Endothelial cell of umbilical vein (primary cell): ENCODE data around the gene ZSCAN12. TPM values are rescaled to one million over a fixed set of nuclear protein-coding genes. Genes with fewer than 3 reads are reported as not detected.

Source experiments
- BruUV-seq: library from RNA; stranded (reverse); fragments of 400-500 nt; replicated peaks from 2 replicates; lab custom pipeline; 2021; lab: Mats Ljungman, UMichigan
- CTCF ChIA-PET: fragments of 300-600, 350-600 bp; sonication (Branson Sonifier 250); formaldehyde crosslinking; loops from one replicate; lab custom pipeline; 2021; ENCODE audit warnings: antibody characterized with exemption, inconsistent platforms; lab: Charles Lee
- POLR2A ChIA-PET: fragments of 300-600, 350-600 bp; sonication (Branson Sonifier 250); formaldehyde crosslinking; loops from one replicate; lab custom pipeline; 2021; ENCODE audit warnings: antibody characterized with exemption, inconsistent platforms; lab: Charles Lee
- DNase-seq: peaks from one replicate; pipeline ENCODE4 v3.0.0-alpha.2; 2011; ENCODE audit warnings: low read depth, low spot score
- FAIRE-seq: peaks from 2 replicates; lab custom pipeline; 2011; peaks lifted over from hg19 to GRCh38; lab: Jason Lieb, UNC
- H2AFZ ChIP-seq: 2 replicates; pipeline ENCODE4 v1.6.0; 2012; ENCODE audit warnings: low read depth, low read length, control low read depth, inconsistent platforms
- H3K27ac ChIP-seq: 2 replicates; pipeline ENCODE4 v1.5.1; 2011; ENCODE audit warnings: low read depth, mild to moderate bottlenecking, control low read depth, low read length, moderate library complexity; ENCODE audit not compliant: insufficient read depth
- H3K27me3 ChIP-seq, 2 experiments: 2 replicates each; pipeline versions ENCODE4 v1.6.0 to v1.6.1; 2011; ENCODE audit warnings: low read length in 2 of 2, mixed read lengths in 1 of 2; ENCODE audit not compliant: control insufficient read depth in 2 of 2, insufficient read depth in 2 of 2
- H3K36me3 ChIP-seq, 2 experiments: 2 replicates in 1 of 2; 3 replicates in 1 of 2; pipeline ENCODE4 v1.5.1; 2011; ENCODE audit warnings: low read length in 2 of 2, mild to moderate bottlenecking in 1 of 2, moderate library complexity in 1 of 2; ENCODE audit not compliant: control insufficient read depth in 2 of 2, insufficient read depth in 2 of 2; ENCODE audit errors: extremely low read depth in 1 of 2
- H3K4me1 ChIP-seq: 3 replicates; pipeline ENCODE4 v1.5.1; 2011; ENCODE audit warnings: mild to moderate bottlenecking, low read length; ENCODE audit not compliant: control insufficient read depth, insufficient read depth; ENCODE audit errors: extremely low read depth
- H3K4me2 ChIP-seq: 2 replicates; pipeline ENCODE4 v1.6.1; 2011; ENCODE audit warnings: low read length, control low read depth, mixed read lengths; ENCODE audit not compliant: insufficient read depth
- H3K4me3 ChIP-seq, 3 experiments: fragments of 200-600 bp in 1 of 3; sonication (generic), shearing (Covaris generic) in 1 of 3; replicated peaks in 1 of 3; 2 replicates each; pipeline ENCODE4 v1.5.1; 2011 to 2016; ENCODE audit warnings: control low read depth in 3 of 3, low read length in 3 of 3, mild to moderate bottlenecking in 2 of 3, inconsistent platforms in 1 of 3, low read depth in 1 of 3, moderate library complexity in 1 of 3; ENCODE audit not compliant: insufficient read depth in 1 of 3
- H3K79me2 ChIP-seq: 2 replicates; pipeline ENCODE4 v1.6.0; 2012; ENCODE audit warnings: low read length, inconsistent platforms; ENCODE audit not compliant: control insufficient read depth, insufficient read depth
- H3K9ac ChIP-seq: replicated peaks from 2 replicates; pipeline ENCODE3; 2011; ENCODE audit warnings: low read length, control low read depth; ENCODE audit not compliant: insufficient read depth; ENCODE audit errors: extremely low read depth
- H3K9me1 ChIP-seq: replicated peaks from 3 replicates; pipeline ENCODE4 v1.6.0; 2011; ENCODE audit warnings: mild to moderate bottlenecking, low read length; ENCODE audit not compliant: control insufficient read depth, insufficient read depth; ENCODE audit errors: extremely low read depth
- H3K9me3 ChIP-seq: replicated peaks from 2 replicates; pipeline ENCODE4 v1.5.1; 2012; ENCODE audit warnings: low read length, inconsistent platforms; ENCODE audit not compliant: control insufficient read depth, insufficient read depth
- H4K20me1 ChIP-seq: replicated peaks from 2 replicates; pipeline ENCODE3; 2011; ENCODE audit warnings: mild to moderate bottlenecking, low read length; ENCODE audit not compliant: control insufficient read depth, insufficient read depth; ENCODE audit errors: extremely low read depth
- EZH2 ChIP-seq: IDR thresholded peaks from 2 replicates; pipeline ENCODE4 v1.6.1; 2012; ENCODE audit warnings: borderline replicate concordance, low read depth, mild to moderate bottlenecking, moderate library complexity, low read length, inconsistent platforms; ENCODE audit not compliant: severe bottlenecking
- FOS ChIP-seq: IDR thresholded peaks from 2 replicates; pipeline ENCODE4 v1.6.1; 2011; ENCODE audit warnings: mild to moderate bottlenecking, low read length, moderate library complexity, borderline replicate concordance; ENCODE audit not compliant: insufficient read depth
- GATA2 ChIP-seq: IDR thresholded peaks from 2 replicates; pipeline ENCODE4 v1.7.0; 2011; ENCODE audit warnings: low read depth, mild to moderate bottlenecking, moderate library complexity, mixed read lengths, low read length; ENCODE audit not compliant: insufficient read length, insufficient read depth
- JUN ChIP-seq: IDR thresholded peaks from 2 replicates; pipeline ENCODE4 v1.6.1; 2011; ENCODE audit warnings: borderline replicate concordance, low read depth; ENCODE audit not compliant: insufficient read length, insufficient read depth
- MYC ChIP-seq: IDR thresholded peaks from one replicate; pipeline ENCODE4 v1.6.1; 2011; ENCODE audit warnings: mild to moderate bottlenecking, low read depth, low read length
- POLR2A ChIP-seq: IDR thresholded peaks from 2 replicates; pipeline ENCODE4 v1.6.1; 2012; ENCODE audit warnings: low read depth, mild to moderate bottlenecking, control low read depth, low read length
- POLR2AphosphoS5 ChIP-seq: IDR thresholded peaks from 2 replicates; pipeline ENCODE4 v1.6.1; 2012; ENCODE audit warnings: low read depth, mild to moderate bottlenecking, control low read depth, low read length, moderate library complexity; ENCODE audit not compliant: insufficient read depth
- dilution Hi-C: fragments of 300-500 bp; cut with MboI; formaldehyde crosslinking; loops from one replicate; pipeline ENCODE4 v1.15.0; 2019; ENCODE audit warnings: low sequenced_read_pairs; ENCODE audit not compliant: extremely low pct_ligation_motif_present
- intact Hi-C: fragments of 100-400 bp; cut with micrococcal nuclease; formaldehyde crosslinking; loops from one replicate; pipeline ENCODE4 v1.10.0; 2022
- polyA plus RNA-seq, 4 experiments: library from polyadenylated mRNA; depleted of rRNA in 3 of 4; stranded (reverse) in 3 of 4; unstranded in 1 of 4; fragments of >200 nt; gene quantifications; 2 replicates each; pipeline versions ENCODE4 v1.2.1 to v1.2.3, GENCODE V29; 2011 to 2012; ENCODE audit warnings: missing spikeins in 1 of 4
- total RNA-seq: library from RNA; stranded (reverse); gene quantifications from 2 replicates; pipeline ENCODE4 v1.2.3, GENCODE V29; 2021
- TF ChIP-seq, protein P1 (sequence below): IDR thresholded peaks from 2 replicates; pipeline ENCODE4 v1.6.1; 2011; ENCODE audit not compliant: insufficient read depth, insufficient read length
- TF ChIP-seq, protein P2 (sequence below), 2 donors: IDR thresholded peaks; 1 replicate in 1 of 2; 2 replicates in 1 of 2; pipeline ENCODE4 v1.5.1; 2011; ENCODE audit warnings: low read length in 2 of 2, mild to moderate bottlenecking in 2 of 2, moderate library complexity in 2 of 2, control low read depth in 1 of 2, inconsistent platforms in 1 of 2, low read depth in 1 of 2; ENCODE audit not compliant: insufficient read depth in 1 of 2; ENCODE audit errors: extremely low read depth in 1 of 2

ZSCAN12 gene
- total and polyA plus RNA-seq, 2 donors (not counting 3 experiments of a cell fraction or from before 2014, with no cell fraction given) = 1.3 to 4.4 TPM

DNA sequence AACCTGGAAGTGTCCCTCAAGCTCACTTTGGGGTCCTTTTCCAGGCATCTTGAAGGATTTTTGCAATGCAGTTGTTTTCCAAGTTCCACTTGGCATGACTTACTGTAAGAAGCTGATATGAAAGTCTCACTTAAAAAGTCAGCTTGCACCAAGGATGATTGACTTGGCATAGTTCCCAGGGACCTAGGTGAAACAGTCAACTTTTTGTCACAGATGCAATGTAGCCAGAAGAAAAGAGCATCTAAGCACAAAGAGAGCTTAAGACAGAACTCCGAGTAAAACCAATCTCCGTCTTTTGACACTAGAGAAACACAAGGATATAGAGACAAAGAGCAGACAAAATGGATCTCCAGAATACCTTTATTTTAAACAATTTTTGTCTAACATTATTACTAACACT is 2.6 kb upstream of the ZSCAN12 start:
- Histone ChIP-seq H3K27ac (no peak overlapping the region), H3K4me1 (peaks cover 16% of the 10 kb centered on the region), H3K36me3 (no peaks in the 10 kb centered on the region), H3K9me3 (no peaks in the 10 kb centered on the region), H3K79me2 (peaks cover 10% of the 10 kb centered on the region), H3K4me3 (no peak overlapping the region), H3K27me3 (peaks cover 9 to 27% of the 10 kb centered on the region in 2 experiments), H3K9me1 (no peaks in the 10 kb centered on the region), H3K9ac (no peak overlapping the region), H3K4me2 (no peak overlapping the region), H4K20me1 (no peaks in the 10 kb centered on the region), H2AFZ (no peak overlapping the region)
- FAIRE-seq (no peak), DNase-seq (no peak)
- dilution Hi-C loops = no loop called here
- CTCF ChIA-PET = interaction anchor here (0.7 to 2.0 kb wide), 3 partner anchors 19 to 833 kb away, joined by 3 to 7 read pairs (median 4); no protein-coding TSS in a partner anchor
- intact Hi-C loops = no loop called here
- POLR2A ChIA-PET = no interaction called here
- TF ChIP-seq POLR2AphosphoS5 (no peak), GATA2 (no peak)
- BruUV-seq = no TSS peak

DNA sequence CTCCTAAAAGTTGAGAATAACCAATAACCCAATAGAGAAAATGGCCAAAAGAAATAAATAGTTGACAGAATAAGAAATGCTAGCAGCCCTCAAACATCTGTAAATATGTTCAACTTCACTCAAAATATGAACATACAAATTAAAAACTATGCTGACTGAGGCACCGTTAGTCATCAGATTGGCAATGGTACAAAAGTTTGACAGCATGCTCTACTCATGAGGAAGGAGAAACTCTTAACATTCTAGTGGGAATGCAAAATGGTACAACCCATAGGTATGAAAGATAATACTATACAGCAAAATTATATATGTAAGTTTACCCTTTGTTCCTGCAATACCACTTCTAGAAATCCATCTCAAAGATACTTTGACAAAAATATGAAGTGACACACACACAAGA is 1.6 kb upstream of the ZSCAN12 start:
- POLR2A ChIA-PET = no interaction called here
- Histone ChIP-seq H3K9me3 (no peaks in the 10 kb centered on the region), H3K79me2 (peaks cover 12% of the 10 kb centered on the region), H3K36me3 (no peaks in the 10 kb centered on the region), H4K20me1 (no peaks in the 10 kb centered on the region), H3K4me3 (no peak overlapping the region), H3K4me2 (no peak overlapping the region), H3K4me1 (peaks cover 16% of the 10 kb centered on the region), H3K27me3 (peaks cover 9 to 22% of the 10 kb centered on the region in 2 experiments), H3K9me1 (no peaks in the 10 kb centered on the region), H3K9ac (no peak overlapping the region), H3K27ac (no peak overlapping the region), H2AFZ (no peak overlapping the region)
- CTCF ChIA-PET = no interaction called here
- dilution Hi-C loops = no loop called here
- BruUV-seq = no TSS peak
- DNase-seq = no peak
- TF ChIP-seq JUN (no peak), POLR2A (no peak), GATA2 (no peak), MYC (no peak), EZH2 (no peak), FOS (no peak)
- TF ChIP-seq, protein P1, sequence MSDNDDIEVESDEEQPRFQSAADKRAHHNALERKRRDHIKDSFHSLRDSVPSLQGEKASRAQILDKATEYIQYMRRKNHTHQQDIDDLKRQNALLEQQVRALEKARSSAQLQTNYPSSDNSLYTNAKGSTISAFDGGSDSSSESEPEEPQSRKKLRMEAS = no peak
- TF ChIP-seq, protein P2, sequence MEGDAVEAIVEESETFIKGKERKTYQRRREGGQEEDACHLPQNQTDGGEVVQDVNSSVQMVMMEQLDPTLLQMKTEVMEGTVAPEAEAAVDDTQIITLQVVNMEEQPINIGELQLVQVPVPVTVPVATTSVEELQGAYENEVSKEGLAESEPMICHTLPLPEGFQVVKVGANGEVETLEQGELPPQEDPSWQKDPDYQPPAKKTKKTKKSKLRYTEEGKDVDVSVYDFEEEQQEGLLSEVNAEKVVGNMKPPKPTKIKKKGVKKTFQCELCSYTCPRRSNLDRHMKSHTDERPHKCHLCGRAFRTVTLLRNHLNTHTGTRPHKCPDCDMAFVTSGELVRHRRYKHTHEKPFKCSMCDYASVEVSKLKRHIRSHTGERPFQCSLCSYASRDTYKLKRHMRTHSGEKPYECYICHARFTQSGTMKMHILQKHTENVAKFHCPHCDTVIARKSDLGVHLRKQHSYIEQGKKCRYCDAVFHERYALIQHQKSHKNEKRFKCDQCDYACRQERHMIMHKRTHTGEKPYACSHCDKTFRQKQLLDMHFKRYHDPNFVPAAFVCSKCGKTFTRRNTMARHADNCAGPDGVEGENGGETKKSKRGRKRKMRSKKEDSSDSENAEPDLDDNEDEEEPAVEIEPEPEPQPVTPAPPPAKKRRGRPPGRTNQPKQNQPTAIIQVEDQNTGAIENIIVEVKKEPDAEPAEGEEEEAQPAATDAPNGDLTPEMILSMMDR (IDR thresholded peaks at IDR 0.05; ENCODE audit: extremely low read depth in 1 of 2, insufficient read depth in 1 of 2, low read depth in 1 of 2, low read length in 2 of 2) = no peak
- no peak for FAIRE-seq
- intact Hi-C loops = no loop called here
